ENCODE data around the gene C12orf56.

DNA sequence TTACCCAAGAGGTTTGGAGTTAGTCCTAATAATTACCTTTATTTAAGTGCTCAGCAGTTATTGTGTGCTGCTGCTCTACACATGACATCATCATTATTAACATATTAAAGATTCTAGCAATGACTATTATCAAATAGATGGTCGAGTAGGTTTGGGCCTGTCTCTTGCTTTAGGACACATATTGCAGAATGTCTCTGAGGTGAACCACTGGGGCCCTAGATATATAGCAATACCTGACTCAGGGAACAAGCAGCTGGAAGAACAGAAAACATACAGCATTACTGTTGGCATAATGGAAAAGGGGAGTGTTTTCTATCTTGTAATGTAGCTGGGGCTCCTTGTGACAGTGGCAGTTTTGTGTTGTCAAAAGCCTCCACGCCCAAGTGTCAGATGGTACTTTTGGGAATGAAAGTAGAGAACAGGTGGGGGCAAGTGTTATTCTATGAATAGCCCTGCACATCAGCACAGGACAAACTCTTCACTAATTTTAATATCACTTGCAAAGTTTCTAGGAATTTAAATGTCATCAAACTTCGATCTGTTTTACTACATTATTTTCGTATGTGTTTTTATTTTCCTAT, 54.6 kb downstream of the C12orf56 start:
- TF ChIP-seq, protein P1, sequence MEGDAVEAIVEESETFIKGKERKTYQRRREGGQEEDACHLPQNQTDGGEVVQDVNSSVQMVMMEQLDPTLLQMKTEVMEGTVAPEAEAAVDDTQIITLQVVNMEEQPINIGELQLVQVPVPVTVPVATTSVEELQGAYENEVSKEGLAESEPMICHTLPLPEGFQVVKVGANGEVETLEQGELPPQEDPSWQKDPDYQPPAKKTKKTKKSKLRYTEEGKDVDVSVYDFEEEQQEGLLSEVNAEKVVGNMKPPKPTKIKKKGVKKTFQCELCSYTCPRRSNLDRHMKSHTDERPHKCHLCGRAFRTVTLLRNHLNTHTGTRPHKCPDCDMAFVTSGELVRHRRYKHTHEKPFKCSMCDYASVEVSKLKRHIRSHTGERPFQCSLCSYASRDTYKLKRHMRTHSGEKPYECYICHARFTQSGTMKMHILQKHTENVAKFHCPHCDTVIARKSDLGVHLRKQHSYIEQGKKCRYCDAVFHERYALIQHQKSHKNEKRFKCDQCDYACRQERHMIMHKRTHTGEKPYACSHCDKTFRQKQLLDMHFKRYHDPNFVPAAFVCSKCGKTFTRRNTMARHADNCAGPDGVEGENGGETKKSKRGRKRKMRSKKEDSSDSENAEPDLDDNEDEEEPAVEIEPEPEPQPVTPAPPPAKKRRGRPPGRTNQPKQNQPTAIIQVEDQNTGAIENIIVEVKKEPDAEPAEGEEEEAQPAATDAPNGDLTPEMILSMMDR (IDR thresholded peaks at IDR 0.05) = no peak
- TF ChIP-seq POLR2A (IDR thresholded peaks at IDR 0.05; ENCODE audit: low read depth) (no peak), POLR2AphosphoS5 (IDR thresholded peaks at IDR 0.05) (no peak), EP300 (IDR thresholded peaks at IDR 0.05) (no peak)
